HCT116 (cell line): ENCODE data around the gene EXOSC3.
A peak's percentile ranks its signal among the peaks of the same experiment; 100 is the strongest.

Experiments used
- CEBPB ChIP-seq: IDR thresholded peaks from 2 replicates; pipeline ENCODE4 v1.6.1; 2012; ENCODE audit warnings: low read depth
- EGR1 ChIP-seq: IDR thresholded peaks from 2 replicates; pipeline ENCODE4 v1.6.1; 2012; ENCODE audit warnings: low read depth
- EZH2 ChIP-seq: fragments of 200-600 bp; sonication (generic); IDR thresholded peaks from 2 replicates; pipeline ENCODE4 v1.6.1; 2017; ENCODE audit warnings: antibody characterized with exemption, mixed run types
- EZH2phosphoT487 ChIP-seq: fragments of 200-600 bp; IDR thresholded peaks from 2 replicates; pipeline ENCODE4 v1.6.1; 2018; ENCODE audit warnings: antibody characterized with exemption, borderline replicate concordance
- FOSL1 ChIP-seq: IDR thresholded peaks from 2 replicates; pipeline ENCODE4 v1.6.1; 2012; ENCODE audit warnings: low read depth
- POLR2A ChIP-seq: IDR thresholded peaks from 2 replicates; pipeline ENCODE4 v1.7.0; 2011; ENCODE audit warnings: borderline replicate concordance; ENCODE audit not compliant: insufficient read depth, insufficient read length; ENCODE audit errors: extremely low read depth
- POLR2AphosphoS5 ChIP-seq: IDR thresholded peaks from 2 replicates; pipeline ENCODE4 v1.6.1; 2011; ENCODE audit warnings: mild to moderate bottlenecking, low read depth, low read length, moderate library complexity
- RAD21 ChIP-seq: IDR thresholded peaks from 2 replicates; pipeline ENCODE4 v1.6.1; 2012; ENCODE audit warnings: low read depth, mild to moderate bottlenecking
- YY1 ChIP-seq: IDR thresholded peaks from 2 replicates; pipeline ENCODE4 v1.6.1; 2011; ENCODE audit warnings: low read length, low read depth, moderate library complexity, mild to moderate bottlenecking; ENCODE audit not compliant: insufficient replicate concordance; ENCODE audit errors: extremely low read depth
- ZNF274 ChIP-seq: fragments of 200-500 bp; sonication (Bioruptor generic); IDR thresholded peaks from 2 replicates; pipeline ENCODE4 v1.6.1; 2014; ENCODE audit warnings: mild to moderate bottlenecking, low read depth, low read length, inconsistent platforms
- TF ChIP-seq, protein P1 (sequence below), 3 experiments: fragments of 200-600 bp in 1 of 3; sonication (generic) in 1 of 3; IDR thresholded peaks in 2 of 3; conservative IDR thresholded peaks in 1 of 3; 2 replicates each; pipeline ENCODE4 v1.5.1; 2012 to 2017; ENCODE audit warnings: low read depth in 2 of 3, low read length in 2 of 3, antibody characterized with exemption in 1 of 3, borderline replicate concordance in 1 of 3, control low read depth in 1 of 3, mild to moderate bottlenecking in 1 of 3, mixed read lengths in 1 of 3, mixed run types in 1 of 3, moderate library complexity in 1 of 3; ENCODE audit not compliant: insufficient read depth in 1 of 3
- TF ChIP-seq, protein P2 (sequence below): IDR thresholded peaks from 2 replicates; pipeline ENCODE4 v1.6.1; 2012
- TF ChIP-seq, protein P3 (sequence below): IDR thresholded peaks from 2 replicates; pipeline ENCODE4 v1.6.1; 2012; ENCODE audit warnings: low read depth
- TF ChIP-seq, protein P4 (sequence below): IDR thresholded peaks from 2 replicates; pipeline ENCODE4 v1.6.1; 2012

DNA sequence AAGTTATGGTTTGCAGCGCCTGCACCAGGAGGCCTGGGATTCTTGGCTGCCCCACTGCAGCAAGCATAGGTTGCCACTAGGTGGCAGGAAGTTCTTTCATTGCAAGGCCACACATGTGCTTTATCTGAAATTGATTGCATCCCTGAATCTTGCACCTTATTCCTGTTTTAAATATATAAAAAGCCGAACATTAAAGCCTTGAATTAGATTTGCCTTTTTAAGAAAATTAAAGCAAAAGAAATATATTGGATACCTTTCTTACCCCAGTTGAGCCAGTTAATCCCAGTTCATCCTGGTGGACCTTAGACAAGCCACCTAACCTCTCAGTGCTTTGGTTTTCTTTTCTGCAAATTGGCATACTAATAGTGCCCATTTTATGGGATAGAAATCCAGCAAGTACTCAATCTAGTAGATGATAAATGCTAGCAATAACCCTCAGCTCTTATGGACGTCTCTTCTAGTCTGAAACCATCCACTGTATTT, 37.6 kb downstream of the EXOSC3 start:
- TF ChIP-seq POLR2A, result no peak
- TF ChIP-seq, protein P1, sequence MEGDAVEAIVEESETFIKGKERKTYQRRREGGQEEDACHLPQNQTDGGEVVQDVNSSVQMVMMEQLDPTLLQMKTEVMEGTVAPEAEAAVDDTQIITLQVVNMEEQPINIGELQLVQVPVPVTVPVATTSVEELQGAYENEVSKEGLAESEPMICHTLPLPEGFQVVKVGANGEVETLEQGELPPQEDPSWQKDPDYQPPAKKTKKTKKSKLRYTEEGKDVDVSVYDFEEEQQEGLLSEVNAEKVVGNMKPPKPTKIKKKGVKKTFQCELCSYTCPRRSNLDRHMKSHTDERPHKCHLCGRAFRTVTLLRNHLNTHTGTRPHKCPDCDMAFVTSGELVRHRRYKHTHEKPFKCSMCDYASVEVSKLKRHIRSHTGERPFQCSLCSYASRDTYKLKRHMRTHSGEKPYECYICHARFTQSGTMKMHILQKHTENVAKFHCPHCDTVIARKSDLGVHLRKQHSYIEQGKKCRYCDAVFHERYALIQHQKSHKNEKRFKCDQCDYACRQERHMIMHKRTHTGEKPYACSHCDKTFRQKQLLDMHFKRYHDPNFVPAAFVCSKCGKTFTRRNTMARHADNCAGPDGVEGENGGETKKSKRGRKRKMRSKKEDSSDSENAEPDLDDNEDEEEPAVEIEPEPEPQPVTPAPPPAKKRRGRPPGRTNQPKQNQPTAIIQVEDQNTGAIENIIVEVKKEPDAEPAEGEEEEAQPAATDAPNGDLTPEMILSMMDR (IDR thresholded peaks at IDR 0.05 in 2 of 3, conservative IDR thresholded peaks at IDR 0.05 in 1 of 3; ENCODE audit: borderline replicate concordance in 1 of 3, insufficient read depth in 1 of 3, low read depth in 2 of 3, low read length in 2 of 3), result peak; percentile 92 to 96 (median 94)
- TF ChIP-seq, protein P2, sequence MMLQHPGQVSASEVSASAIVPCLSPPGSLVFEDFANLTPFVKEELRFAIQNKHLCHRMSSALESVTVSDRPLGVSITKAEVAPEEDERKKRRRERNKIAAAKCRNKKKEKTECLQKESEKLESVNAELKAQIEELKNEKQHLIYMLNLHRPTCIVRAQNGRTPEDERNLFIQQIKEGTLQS, result no peak
- TF ChIP-seq EGR1, result no peak
- no peak for TF ChIP-seq ZNF274
- TF ChIP-seq POLR2AphosphoS5, result no peak
- TF ChIP-seq FOSL1, result no peak
- no peak for TF ChIP-seq YY1
- no peak for TF ChIP-seq EZH2
- TF ChIP-seq RAD21, result peak; percentile 88
- no peak for TF ChIP-seq EZH2phosphoT487
- no peak for TF ChIP-seq CEBPB
- TF ChIP-seq, protein P3, sequence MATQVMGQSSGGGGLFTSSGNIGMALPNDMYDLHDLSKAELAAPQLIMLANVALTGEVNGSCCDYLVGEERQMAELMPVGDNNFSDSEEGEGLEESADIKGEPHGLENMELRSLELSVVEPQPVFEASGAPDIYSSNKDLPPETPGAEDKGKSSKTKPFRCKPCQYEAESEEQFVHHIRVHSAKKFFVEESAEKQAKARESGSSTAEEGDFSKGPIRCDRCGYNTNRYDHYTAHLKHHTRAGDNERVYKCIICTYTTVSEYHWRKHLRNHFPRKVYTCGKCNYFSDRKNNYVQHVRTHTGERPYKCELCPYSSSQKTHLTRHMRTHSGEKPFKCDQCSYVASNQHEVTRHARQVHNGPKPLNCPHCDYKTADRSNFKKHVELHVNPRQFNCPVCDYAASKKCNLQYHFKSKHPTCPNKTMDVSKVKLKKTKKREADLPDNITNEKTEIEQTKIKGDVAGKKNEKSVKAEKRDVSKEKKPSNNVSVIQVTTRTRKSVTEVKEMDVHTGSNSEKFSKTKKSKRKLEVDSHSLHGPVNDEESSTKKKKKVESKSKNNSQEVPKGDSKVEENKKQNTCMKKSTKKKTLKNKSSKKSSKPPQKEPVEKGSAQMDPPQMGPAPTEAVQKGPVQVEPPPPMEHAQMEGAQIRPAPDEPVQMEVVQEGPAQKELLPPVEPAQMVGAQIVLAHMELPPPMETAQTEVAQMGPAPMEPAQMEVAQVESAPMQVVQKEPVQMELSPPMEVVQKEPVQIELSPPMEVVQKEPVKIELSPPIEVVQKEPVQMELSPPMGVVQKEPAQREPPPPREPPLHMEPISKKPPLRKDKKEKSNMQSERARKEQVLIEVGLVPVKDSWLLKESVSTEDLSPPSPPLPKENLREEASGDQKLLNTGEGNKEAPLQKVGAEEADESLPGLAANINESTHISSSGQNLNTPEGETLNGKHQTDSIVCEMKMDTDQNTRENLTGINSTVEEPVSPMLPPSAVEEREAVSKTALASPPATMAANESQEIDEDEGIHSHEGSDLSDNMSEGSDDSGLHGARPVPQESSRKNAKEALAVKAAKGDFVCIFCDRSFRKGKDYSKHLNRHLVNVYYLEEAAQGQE, result no peak
- TF ChIP-seq, protein P4, sequence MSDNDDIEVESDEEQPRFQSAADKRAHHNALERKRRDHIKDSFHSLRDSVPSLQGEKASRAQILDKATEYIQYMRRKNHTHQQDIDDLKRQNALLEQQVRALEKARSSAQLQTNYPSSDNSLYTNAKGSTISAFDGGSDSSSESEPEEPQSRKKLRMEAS, result peak; percentile 63; the same call in 1 of the 2 replicates
